ENCODE measurements around the gene RIMKLB.
"Not testable (repeated sequence)": the region's sequence is repeated elsewhere in the genome, so short reads cannot be mapped to it uniquely, and the experiment has no call there.

The RIMKLB gene

GRCh38 chr12:8773461-8773860, 75.7 kb downstream of the RIMKLB start:
- no peak for DNase-seq (ENCODE audit: low read depth, low spot score)

GRCh38 chr12:8779281-8779680, 81.5 kb downstream of the RIMKLB start:
- DNase-seq (ENCODE audit: low read depth, low spot score) = no peak

DNA sequence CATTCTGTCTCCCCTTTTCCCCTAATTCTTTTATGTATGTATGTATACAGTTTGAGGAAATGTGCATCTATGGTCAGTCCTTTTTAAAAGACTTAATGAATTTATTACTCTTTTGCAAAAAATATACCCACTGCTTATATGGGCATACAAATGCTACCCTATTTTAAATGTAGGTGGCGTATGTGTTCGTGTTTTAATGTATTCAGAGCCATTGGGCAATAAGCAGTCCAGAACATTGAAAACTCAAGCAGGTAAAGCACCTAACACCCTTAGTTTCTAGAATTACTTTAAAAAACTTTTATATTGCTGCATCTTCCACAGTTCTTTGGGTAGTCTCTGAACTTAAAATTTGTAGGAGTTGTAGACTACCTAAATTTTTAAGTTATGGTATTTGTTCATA, 82.1 kb downstream of the RIMKLB start:
- no peak for DNase-seq (ENCODE audit: low read depth, low spot score)

- no peak for DNase-seq (ENCODE audit: low read depth, low spot score)
Measured at GRCh38 chr12:8780389-8780788, 82.6 kb downstream of the RIMKLB start.

DNA sequence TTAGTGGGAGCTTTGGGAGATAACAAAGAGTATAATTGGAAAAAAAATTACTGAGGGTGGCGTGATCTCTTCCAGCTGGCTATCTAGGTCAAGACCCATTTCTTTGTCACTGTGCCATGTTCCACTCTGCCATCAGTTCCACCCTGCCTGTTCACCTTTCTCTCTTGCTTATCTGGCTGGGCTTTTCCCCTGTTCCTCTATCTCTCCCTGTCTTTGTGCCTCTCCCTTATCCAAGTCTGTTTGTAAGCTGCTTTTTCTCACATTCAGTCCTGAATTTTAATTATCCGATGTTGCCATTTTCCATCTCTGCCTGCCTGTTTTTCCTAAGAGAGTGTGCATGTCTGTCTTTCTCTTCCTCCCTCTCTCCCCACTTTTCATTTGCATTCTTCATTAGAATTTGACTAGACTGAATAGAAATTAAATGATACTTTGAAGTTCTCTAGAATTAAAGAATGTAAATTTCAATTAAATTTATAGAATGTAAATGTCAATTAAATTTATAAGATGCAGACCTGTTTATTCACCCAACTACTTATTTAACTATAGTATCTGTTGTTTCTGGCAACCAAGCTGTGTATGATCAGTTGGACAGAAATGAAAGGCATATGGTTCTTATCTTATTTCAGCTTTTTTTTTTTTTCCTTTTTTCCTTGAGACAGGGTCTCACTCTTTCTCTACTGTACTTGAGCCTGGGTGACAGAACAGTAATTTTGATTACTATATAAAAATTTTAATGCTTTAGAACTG, 83.8 kb downstream of the RIMKLB start:
- no peak for DNase-seq (ENCODE audit: low read depth, low spot score)

DNA sequence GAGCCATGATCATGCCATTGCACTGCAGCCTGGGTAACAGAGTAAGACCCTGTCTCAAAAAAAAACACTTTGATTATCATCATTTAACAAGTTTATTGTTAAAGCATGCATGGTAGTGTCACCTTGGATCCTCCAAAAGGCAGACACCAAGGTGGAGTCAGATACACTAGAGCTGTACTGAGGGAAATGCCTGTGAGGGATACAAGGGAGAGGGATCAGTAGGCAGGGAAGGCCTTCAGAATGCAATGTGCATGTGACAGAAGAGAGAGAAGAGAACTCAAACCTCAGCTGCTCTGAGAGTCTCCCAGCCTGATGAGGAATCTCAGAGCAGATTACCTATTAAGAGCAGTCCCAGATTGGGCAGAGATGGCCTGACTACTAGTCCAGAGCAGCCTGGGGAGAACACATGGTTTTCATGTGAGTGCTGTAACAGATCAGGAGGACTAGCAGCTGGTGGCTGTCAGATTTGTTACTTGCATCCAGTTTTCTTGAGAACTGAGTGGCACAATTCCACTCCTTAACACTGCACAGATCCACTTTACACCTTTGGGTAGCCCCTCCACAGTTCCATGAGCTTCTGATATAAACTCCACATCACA, 86.6 kb downstream of the RIMKLB start:
- DNase-seq (ENCODE audit: low read depth, low spot score) = no peak

DNA sequence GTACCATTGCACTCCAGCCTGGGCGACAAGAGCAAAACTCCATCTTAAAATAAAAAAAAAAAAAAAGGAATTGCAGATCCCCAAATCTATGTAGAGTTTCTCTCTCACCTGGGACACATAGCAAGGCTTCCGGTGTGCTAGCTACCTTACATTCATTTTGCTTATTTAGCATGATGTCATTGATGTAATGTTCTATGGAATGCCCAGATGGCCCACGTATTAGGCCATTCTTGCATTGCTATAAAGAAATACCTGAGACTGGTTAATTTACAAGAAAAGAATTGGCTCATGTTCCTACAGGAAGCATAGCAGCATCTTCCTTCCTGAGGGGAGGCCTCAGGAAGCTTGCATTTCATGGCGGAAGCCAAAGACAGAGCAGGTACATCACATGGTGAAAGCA, 87.7 kb downstream of the RIMKLB start:
- no peak for DNase-seq (ENCODE audit: low read depth, low spot score)

DNA sequence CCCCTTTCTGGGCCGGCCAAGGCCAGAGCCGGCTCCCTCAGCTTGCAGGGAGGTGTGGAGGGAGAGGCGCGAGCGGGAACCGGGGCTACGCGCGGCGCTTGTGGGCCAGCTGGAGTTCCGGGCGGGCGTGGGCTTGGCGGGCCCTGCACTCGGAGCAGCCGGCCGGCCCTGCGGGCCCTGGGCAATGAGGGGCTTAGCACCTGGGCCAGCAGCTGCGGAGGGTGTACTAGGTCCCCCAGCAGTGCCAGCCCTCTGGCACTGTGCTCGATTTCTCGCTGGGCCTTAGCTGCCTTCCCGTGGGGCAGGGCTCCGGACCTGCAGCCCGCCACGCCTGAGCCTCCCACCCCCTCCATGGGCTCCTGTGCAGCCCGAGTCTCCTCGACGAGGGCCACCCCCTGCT, 89.4 kb downstream of the RIMKLB start:
- DNase-seq (ENCODE audit: low read depth, low spot score) = not testable (repeated sequence)

DNA sequence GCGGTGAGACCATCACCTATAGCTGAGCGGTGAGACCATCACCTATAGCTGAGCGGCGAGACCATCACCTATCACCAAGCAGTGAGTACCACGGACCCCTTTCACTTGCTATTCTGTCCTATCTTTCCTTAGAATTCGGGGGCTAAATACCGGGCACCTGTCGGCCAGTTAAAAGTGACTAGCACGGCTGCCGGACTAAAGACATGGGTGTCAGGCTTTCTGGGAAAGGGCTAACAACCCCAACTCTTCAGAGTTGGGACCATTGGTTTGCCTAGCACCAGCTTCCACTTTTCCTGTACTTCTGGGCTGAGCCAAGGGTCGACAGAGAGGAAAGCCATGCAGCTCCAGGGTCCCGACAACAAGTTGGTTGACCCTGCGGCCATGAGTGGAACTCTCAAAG, 90.9 kb downstream of the RIMKLB start:
- DNase-seq (ENCODE audit: low read depth, low spot score) = not testable (repeated sequence)

GRCh38 chr12:8789341-8790013, 91.7 kb downstream of the RIMKLB start:
- not testable (repeated sequence) for DNase-seq (ENCODE audit: low read depth, low spot score)

- not testable (repeated sequence) for DNase-seq (ENCODE audit: low read depth, low spot score)
Measured at GRCh38 chr12:8793226-8793625, 95.4 kb downstream of the RIMKLB start.

DNA sequence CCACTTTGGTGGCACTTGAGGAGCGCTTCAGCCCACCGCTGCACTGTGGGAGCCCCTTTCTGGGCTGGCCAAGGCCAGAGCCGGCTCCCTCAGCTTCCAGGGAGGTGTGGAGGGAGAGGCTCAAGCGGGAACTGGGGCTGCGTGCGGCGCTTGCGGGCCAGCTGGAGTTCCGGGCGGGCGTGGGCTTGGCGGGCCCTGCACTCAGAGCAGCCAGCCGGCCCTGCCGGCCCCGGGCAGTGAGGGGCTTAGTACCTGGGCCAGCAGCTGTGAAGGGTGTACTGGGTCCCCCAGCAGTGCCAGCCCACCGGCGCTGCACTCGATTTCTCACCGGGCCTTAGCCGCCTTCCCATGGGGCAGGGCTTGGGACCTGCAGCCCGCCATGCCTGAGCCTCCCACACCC, 96.8 kb downstream of the RIMKLB start:
- DNase-seq (ENCODE audit: low read depth, low spot score) = not testable (repeated sequence)

DNA sequence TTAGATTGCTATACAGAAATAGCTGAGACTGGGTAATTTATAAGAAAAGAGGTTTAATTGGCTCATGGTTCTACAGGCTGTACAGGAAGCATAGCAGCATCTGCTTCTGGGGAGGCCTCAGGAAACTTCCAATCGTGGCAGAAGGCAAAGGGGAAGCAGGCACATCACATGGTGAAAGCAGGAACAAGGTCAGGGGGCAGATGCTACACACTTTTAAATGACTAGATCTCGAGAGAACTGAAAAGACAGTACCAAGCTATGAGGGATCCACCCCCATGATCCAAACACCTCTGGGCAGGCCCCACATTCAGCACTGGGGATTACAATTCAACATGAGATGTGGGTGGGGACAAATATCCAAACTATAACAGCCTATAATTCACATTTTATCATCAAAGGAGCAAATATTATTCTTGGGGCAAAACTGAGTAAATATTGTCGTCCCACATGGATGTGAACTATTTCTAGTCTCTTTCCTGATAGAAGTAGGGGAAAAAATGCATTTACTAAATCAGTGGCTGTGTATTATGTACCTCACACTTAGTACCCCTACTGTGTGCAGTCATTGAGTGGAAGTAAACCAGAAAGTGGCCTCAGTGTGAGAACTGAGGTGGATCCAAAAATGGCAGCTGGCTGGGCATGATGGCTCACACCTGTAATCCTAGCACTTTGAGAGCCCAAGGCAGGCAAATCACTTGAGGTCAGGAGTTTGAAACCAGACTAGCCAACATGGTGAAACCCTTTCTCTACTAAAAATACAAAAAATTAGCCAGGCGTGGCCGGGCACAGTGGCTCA, 99.2 kb downstream of the RIMKLB start:
- DNase-seq (ENCODE audit: low read depth, low spot score) = no peak

DNA sequence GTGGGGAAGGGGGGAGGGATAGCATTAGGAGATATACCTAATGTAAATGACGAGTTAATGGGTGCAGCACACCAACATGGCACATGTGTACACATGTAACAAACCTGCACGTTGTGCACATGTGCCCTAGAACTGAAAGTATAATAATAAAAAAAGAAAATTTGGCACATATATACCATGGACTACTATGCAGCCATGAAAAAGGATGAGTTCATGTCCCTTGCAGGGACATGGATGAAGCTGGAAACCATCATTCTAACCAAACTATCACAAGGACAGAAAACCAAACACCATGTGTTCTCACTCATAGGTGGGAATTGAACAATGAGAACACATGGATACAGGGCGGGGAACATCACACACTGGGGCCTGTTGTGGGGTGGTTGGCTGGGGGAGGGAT, 103.4 kb downstream of the RIMKLB start:
- not testable (repeated sequence) for DNase-seq (ENCODE audit: low read depth, low spot score)

DNA sequence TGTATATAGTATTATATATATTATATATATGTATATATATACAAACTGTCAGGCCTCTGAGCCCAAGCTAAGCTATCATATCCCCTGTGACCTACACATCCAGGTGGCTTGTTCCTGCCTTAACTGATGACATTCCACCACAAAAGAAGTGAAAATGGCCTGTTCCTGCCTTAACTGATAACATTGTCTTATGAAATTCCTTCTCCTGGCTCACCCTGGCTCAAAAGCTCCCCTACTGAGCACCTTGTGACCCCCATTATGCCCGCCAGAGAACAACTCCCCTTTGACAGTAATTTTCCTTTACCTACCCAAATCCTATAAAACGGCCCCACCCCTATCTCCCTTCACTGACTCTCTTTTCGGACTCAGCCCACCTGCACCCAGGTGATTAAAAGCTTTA, 107.0 kb downstream of the RIMKLB start:
- DNase-seq (ENCODE audit: low read depth, low spot score) = not testable (repeated sequence)

DNA sequence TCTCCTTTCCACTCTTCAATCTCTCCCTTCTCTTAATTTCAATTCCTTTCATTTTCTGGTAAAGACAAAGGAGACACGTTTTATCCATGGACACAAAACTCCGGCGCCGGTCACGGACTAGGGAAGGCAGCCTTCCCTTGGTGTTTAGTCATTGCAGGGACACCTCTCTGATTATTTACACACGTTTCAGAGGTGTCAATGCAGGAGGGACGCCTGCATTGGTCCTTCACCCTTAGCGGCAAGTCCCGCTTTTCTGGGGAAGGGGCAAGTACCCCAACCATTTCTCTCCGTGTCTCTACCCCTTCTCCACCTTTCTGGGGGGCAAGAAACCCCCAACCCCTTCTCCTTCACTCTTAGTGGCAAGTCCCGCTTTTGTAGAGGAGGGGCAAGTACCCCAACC, 107.7 kb downstream of the RIMKLB start:
- not testable (repeated sequence) for DNase-seq (ENCODE audit: low read depth, low spot score)

DNA sequence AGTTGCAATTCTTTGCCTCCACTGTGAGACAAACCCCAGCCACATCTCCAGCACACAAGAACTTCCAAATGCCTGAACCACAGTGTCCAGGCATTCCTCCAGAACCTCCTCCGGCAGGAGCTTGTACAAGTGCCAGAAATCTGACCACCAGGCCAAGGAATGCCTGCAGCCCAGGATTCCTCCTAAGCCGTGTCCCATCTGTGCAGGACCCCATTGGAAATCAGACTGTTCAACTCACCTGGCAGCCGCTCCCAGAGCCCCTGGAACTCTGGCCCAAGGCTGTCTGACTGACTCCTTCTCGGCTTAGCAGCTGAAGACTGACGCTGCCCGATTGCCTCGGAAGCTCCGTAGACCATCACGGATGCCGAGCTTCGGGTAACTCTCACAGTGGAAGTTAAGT, 109.3 kb downstream of the RIMKLB start:
- not testable (repeated sequence) for DNase-seq (ENCODE audit: low read depth, low spot score)

DNA sequence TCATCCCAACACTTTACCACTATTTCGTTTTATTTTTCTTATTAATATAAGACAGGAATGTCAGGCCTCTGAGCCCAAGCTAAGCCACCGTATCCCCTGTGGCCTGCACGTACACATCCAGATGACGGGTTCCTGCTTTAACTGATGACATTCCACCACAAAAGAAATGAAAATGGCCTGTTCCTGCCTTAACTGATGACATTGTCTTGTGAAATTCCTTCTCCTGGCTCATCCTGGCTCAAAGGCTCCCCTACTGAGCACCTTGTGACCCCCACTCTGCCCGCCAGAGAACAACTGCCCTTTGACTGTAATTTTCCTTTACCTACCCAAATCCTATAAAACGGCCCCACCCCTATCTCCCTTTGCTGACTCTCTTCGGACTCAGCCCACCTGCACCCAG, 112.3 kb downstream of the RIMKLB start:
- not testable (repeated sequence) for DNase-seq (ENCODE audit: low read depth, low spot score)

- DNase-seq (ENCODE audit: low read depth, low spot score) = no peak
Measured at GRCh38 chr12:8813572-8814357, 116.0 kb downstream of the RIMKLB start.

- no peak for DNase-seq (ENCODE audit: low read depth, low spot score)
Measured at GRCh38 chr12:8816448-8817050, 118.8 kb downstream of the RIMKLB start.

GRCh38 chr12:8817856-8818255, 120.1 kb downstream of the RIMKLB start:
- no peak for DNase-seq (ENCODE audit: low read depth, low spot score)

All from activated naive CD8-positive, alpha-beta T cell treated with anti-CD3 and anti-CD28 coated beads, Interleukin-2, amount 50 U/mL, for 16 hours (primary cell).